SH-SY5Y (cell line): ENCODE measurements around the gene ZNF385D.

Experiments
- GATA2 ChIP-seq: IDR thresholded peaks from 2 replicates; pipeline ENCODE4 v1.6.1; 2011; ENCODE audit warnings: mild to moderate bottlenecking, low read depth, low read length
- GATA3 ChIP-seq: IDR thresholded peaks from 2 replicates; pipeline ENCODE4 v1.6.1; 2011; ENCODE audit warnings: low read depth, mild to moderate bottlenecking, low read length, moderate library complexity

GRCh38 chr3:21601178-21601577 lies 149.8 kb downstream of the ZNF385D start:
- TF ChIP-seq GATA2 (no peak), GATA3 (no peak)
